HepG2 (cell line): Measurements from ENCODE around the gene PRXL2B. TPM values are rescaled to one million over a fixed set of nuclear protein-coding genes. Genes with fewer than 3 reads are reported as not detected.
A peak's percentile ranks its signal among the peaks of the same experiment; 100 is the strongest.

Experiments
- CCDC6 ChIP-seq: sonication (generic); formaldehyde crosslinking; IDR thresholded peaks from 2 replicates; pipeline ENCODE4 v1.8.1; 2022; ENCODE audit warnings: mild to moderate bottlenecking, missing genetic modification reagents, moderate library complexity
- CSRNP1 ChIP-seq: sonication (generic); formaldehyde crosslinking; IDR thresholded peaks from 2 replicates; pipeline ENCODE4 v1.8.1; 2023; ENCODE audit warnings: mild to moderate bottlenecking, missing genetic modification reagents
- GFI1 ChIP-seq: sonication (generic); formaldehyde crosslinking; IDR thresholded peaks from 2 replicates; pipeline ENCODE4 v1.5.0; 2020; ENCODE audit warnings: missing genetic modification reagents, mild to moderate bottlenecking, borderline replicate concordance
- HDAC6 ChIP-seq: fragments of 200-600 bp; sonication (generic); IDR thresholded peaks from 2 replicates; pipeline ENCODE4 v1.7.0; 2017; ENCODE audit warnings: mild to moderate bottlenecking, antibody characterized with exemption, low read length, low read depth
- MAZ ChIP-seq, 2 experiments: sonication (generic) in 1 of 2; formaldehyde crosslinking in 1 of 2; IDR thresholded peaks; 2 replicates each; pipeline versions ENCODE4 v1.5.0 to v1.6.1; 2012 to 2020; ENCODE audit warnings: low read depth in 2 of 2, mild to moderate bottlenecking in 2 of 2, borderline replicate concordance in 1 of 2, improper control_type of control experiment in 1 of 2, low read length in 1 of 2, missing genetic modification reagents in 1 of 2, moderate library complexity in 1 of 2
- RBFOX2 ChIP-seq: fragments of 200-400 bp; formaldehyde crosslinking; IDR thresholded peaks from 2 replicates; pipeline ENCODE4 v1.6.1; 2017; ENCODE audit warnings: low read depth, mild to moderate bottlenecking, low read length
- REPIN1 ChIP-seq: sonication (generic); formaldehyde crosslinking; IDR thresholded peaks from 2 replicates; pipeline ENCODE4 v1.8.0; 2022; ENCODE audit warnings: missing genetic modification reagents, low read depth, mild to moderate bottlenecking, borderline replicate concordance
- TRIM24 ChIP-seq: sonication (generic); formaldehyde crosslinking; IDR thresholded peaks from 2 replicates; pipeline ENCODE4 v1.8.0; 2022; ENCODE audit warnings: mild to moderate bottlenecking, missing genetic modification reagents
- ZFP36L1 ChIP-seq: sonication (generic); formaldehyde crosslinking; IDR thresholded peaks from 2 replicates; pipeline ENCODE4 v1.8.0; 2022; ENCODE audit warnings: mild to moderate bottlenecking, missing genetic modification reagents, moderate library complexity
- ZFP91 ChIP-seq: sonication (generic); formaldehyde crosslinking; IDR thresholded peaks from 2 replicates; pipeline ENCODE4 v1.9.0; 2022; ENCODE audit warnings: missing genetic modification reagents, mild to moderate bottlenecking, borderline replicate concordance
- ZNF143 ChIP-seq: sonication (generic); formaldehyde crosslinking; IDR thresholded peaks from 2 replicates; pipeline ENCODE4 v1.4.0; 2020; ENCODE audit warnings: missing genetic modification reagents
- ZNF407 ChIP-seq: sonication (generic); formaldehyde crosslinking; IDR thresholded peaks from one replicate; pipeline ENCODE4 v1.5.1; 2020; ENCODE audit warnings: mild to moderate bottlenecking, missing genetic modification reagents; ENCODE audit errors: not compliant biosample characterization
- ZSCAN21 ChIP-seq: sonication (generic); formaldehyde crosslinking; IDR thresholded peaks from 2 replicates; pipeline ENCODE4 v1.8.0; 2022; ENCODE audit warnings: mild to moderate bottlenecking, missing genetic modification reagents, moderate library complexity, borderline replicate concordance
- ZSCAN5A ChIP-seq: sonication (generic); formaldehyde crosslinking; IDR thresholded peaks from 2 replicates; pipeline ENCODE4 v1.8.0; 2022; ENCODE audit warnings: mild to moderate bottlenecking, missing genetic modification reagents, borderline replicate concordance
- polyA plus RNA-seq, 8 experiments: library from polyadenylated mRNA; depleted of rRNA in 3 of 8; stranded (reverse) in 7 of 8; unstranded in 1 of 8; fragments of >200 nt; fragmentation: Illumina TruSeq in 4 of 8; extraction: Trizol in 4 of 8; gene quantifications; 2 replicates each; pipeline versions ENCODE4 v1.2.1 to v1.2.3, GENCODE V29; 2011 to 2016; ENCODE audit warnings: low read depth in 4 of 8, missing spikeins in 1 of 8, mixed read lengths in 1 of 8; ENCODE audit not compliant: insufficient read depth in 1 of 8
- total RNA-seq, 5 experiments: library from RNA; depleted of rRNA; stranded (reverse); fragments of >200 nt; fragmentation: Illumina TruSeq; extraction: Trizol; gene quantifications; 2 replicates each; pipeline ENCODE4 v1.2.3, GENCODE V29; 2016; ENCODE audit warnings: low read depth in 1 of 5

The PRXL2B gene
- total and polyA plus RNA-seq, 2 of the 13 experiments (the other 11 are each of a cell fraction or from before 2014, with no cell fraction given) = 16.8 to 22.1 TPM

- TF ChIP-seq ZNF407 (CRISPR knock-in tag) = peak; percentile 41
- TF ChIP-seq CSRNP1 (CRISPR knock-in tag) = no peak
- TF ChIP-seq RBFOX2 = peak; percentile 50; the same call in 1 of the 2 replicates
- no peak for TF ChIP-seq CCDC6
- TF ChIP-seq GFI1 (CRISPR knock-in tag) = no peak
- TF ChIP-seq HDAC6 = no peak
- TF ChIP-seq TRIM24 = no peak
- TF ChIP-seq ZSCAN21 (CRISPR knock-in tag) = peak; percentile 42; the same call in 1 of the 2 replicates
- peak; percentile 51; the same call in 1 of the 2 replicates for TF ChIP-seq REPIN1 (CRISPR knock-in tag)
- no peak for TF ChIP-seq ZNF143 (CRISPR knock-in tag)
- no peak for TF ChIP-seq MAZ (IDR thresholded peaks at IDR 0.05; ENCODE audit: borderline replicate concordance, low read depth, low read length)
- peak; percentile 43; the same call in 1 of the 2 replicates for TF ChIP-seq MAZ (CRISPR knock-in tag; IDR thresholded peaks at IDR 0.05; ENCODE audit: low read depth)
- TF ChIP-seq ZFP36L1 (CRISPR knock-in tag) = no peak
- TF ChIP-seq ZSCAN5A = 0 out of 2 replicates have a peak, but pooled peaks have one; percentile 17
- TF ChIP-seq ZFP91 = peak; percentile 69; the same call in 1 of the 2 replicates
Measured at GRCh38 chr1:2556277-2556677, 30.3 kb upstream of the PRXL2B start, which contains the start of gene TNFRSF14 (continued).
